Measurements from ENCODE around the gene TMEM184A.

The TMEM184A gene
- 0 to 0.35 (median 0.09) reads per million in 3 donors for total RNA-seq

DNA sequence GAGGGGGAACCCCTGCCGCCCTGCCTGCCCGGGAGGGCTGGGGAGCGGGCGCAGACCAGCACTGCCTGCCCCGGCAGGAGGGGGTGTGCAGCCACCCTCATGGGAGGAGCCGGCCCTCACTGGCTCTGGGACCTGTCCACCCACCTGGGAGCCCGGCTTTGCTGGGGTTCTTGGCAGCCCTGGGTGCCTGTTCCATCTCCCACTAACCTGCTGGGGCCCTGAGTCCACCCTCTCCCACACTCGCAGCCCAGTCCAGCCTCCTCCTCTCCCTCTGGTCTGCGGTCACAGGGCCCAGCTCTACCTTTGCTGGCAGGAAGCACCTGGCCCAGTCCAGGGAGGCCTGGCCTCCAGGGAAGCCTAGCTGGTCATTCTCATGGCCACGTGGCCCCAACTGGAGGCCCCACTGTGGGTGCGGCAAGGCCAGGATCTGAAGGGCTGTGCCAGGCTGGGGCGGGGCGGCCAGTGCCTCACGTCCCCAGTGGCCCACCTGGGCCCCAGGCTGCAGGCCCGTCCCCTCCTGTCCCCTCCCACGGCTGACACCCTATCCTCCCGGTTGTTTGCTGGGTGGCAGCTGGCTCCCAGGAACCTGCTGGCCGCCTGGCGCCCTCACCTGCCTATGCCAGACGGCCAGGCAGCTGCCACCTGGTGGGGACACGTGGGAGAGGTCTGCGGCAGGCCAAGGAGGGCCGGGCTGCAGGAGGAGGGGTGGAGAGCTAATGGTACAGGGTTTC lies at the start of gene TMEM184A:
Gene TMEM184A, minus strand, starts transcription at position 393 of the 731 bp plus-strand sequence. CDS start 721 bp downstream, outside the sequence.
- H3K27ac ChIP-seq (ENCODE audit: insufficient read depth, low read length, poor library complexity, severe bottlenecking): no peak within 1 kb of the TSS
- no peaks in the 10 kb centered on the region for H3K9me3 ChIP-seq (ENCODE audit: control insufficient read depth, low read length)
- no peaks in the 10 kb centered on the region for H3K4me1 ChIP-seq (ENCODE audit: control insufficient read depth, insufficient read depth, low read length, poor library complexity, severe bottlenecking)
- DNase-seq: no peak
- no peaks in the 10 kb centered on the region for H3K36me3 ChIP-seq (ENCODE audit: control insufficient read depth, insufficient read depth, low read length)
- no peak within 1 kb of the TSS for H3K4me3 ChIP-seq (ENCODE audit: insufficient read depth, low read depth, low read length, poor library complexity, severe bottlenecking)
- H3K27me3 ChIP-seq (replicated peaks; ENCODE audit: control insufficient read depth, insufficient read depth, low read length, poor library complexity, severe bottlenecking): no peaks in the 10 kb centered on the region

DNA sequence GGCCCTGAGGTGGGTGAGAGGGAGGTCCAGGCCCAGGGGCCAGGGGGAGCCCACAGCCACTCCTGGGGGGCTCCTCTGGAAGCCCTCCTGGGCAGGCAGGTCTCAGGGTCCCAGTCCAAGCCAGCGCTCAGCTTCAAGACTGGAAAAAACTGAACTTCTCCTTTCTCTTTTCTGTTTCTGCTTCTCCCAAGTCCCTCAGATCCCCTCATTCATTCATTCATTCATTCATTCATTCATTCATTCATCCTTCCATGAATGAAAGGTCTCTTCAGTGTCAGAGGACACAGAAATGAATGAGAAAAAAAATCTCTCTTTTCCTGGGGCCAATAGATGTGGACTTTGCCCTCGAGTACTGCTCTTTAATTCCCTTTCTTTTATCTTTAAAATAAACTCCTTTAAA lies 48.4 kb upstream of the TMEM184A start:
- Histone ChIP-seq H3K4me3 (ENCODE audit: insufficient read depth, low read depth, low read length, poor library complexity, severe bottlenecking) (no peak overlapping the region), H3K27me3 (replicated peaks; ENCODE audit: control insufficient read depth, insufficient read depth, low read length, poor library complexity, severe bottlenecking) (no peaks in the 10 kb centered on the region), H3K36me3 (ENCODE audit: control insufficient read depth, insufficient read depth, low read length) (no peaks in the 10 kb centered on the region), H3K9me3 (ENCODE audit: control insufficient read depth, low read length) (no peaks in the 10 kb centered on the region), H3K4me1 (ENCODE audit: control insufficient read depth, insufficient read depth, low read length, poor library complexity, severe bottlenecking) (no peaks in the 10 kb centered on the region), H3K27ac (ENCODE audit: insufficient read depth, low read length, poor library complexity, severe bottlenecking) (no peak overlapping the region)
- DNase-seq: no peak

DNA sequence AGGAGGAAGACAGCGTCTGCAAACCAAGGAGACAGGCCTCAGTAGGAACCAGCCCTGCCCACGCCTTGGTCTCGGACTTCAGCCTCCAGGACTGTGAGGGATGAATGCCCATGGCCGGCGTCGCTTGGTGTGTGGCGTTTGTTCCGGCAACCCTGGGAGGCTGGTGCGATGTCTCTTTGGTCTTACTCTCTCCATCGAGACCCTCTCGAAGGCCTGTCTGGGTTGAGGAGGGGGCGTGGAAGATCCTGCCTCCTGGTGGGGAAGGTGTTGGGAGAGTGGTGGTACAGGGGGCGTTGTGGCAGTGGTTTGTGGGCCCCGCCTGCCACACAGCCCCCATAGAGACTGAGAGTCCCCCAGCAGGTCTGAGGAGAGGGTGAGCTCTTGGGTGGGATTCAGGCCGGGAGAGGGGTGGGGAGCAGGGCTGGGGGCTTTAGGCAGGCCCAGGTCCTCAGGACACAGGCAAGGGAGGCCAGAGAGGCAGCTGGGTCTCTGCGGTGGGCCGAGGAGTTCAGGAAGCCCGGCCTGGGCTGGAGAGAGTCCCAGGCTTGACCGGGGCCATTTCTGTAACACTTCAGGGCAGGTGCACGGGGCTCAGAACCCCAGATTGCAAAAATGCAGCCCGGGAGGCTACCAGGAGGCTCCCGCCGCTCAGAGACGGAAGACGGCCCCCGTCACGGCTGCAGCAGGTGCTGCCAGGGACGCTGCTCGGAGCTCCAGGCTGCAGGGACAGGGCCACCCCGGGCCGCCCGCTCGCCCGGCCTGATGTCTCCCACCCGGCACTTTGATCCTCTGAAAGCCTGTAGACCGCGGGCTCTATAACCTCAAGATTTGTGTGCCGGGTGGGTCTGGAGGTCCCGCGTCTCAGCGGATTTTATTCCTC lies 47.6 kb upstream of the TMEM184A start:
- H3K27me3 ChIP-seq (replicated peaks; ENCODE audit: control insufficient read depth, insufficient read depth, low read length, poor library complexity, severe bottlenecking): no peaks in the 10 kb centered on the region
- H3K36me3 ChIP-seq (ENCODE audit: control insufficient read depth, insufficient read depth, low read length): no peaks in the 10 kb centered on the region
- no peak overlapping the region for H3K4me3 ChIP-seq (ENCODE audit: insufficient read depth, low read depth, low read length, poor library complexity, severe bottlenecking)
- H3K27ac ChIP-seq (ENCODE audit: insufficient read depth, low read length, poor library complexity, severe bottlenecking): no peak overlapping the region
- H3K9me3 ChIP-seq (ENCODE audit: control insufficient read depth, low read length): no peaks in the 10 kb centered on the region
- no peak for DNase-seq
- H3K4me1 ChIP-seq (ENCODE audit: control insufficient read depth, insufficient read depth, low read length, poor library complexity, severe bottlenecking): no peaks in the 10 kb centered on the region

DNA sequence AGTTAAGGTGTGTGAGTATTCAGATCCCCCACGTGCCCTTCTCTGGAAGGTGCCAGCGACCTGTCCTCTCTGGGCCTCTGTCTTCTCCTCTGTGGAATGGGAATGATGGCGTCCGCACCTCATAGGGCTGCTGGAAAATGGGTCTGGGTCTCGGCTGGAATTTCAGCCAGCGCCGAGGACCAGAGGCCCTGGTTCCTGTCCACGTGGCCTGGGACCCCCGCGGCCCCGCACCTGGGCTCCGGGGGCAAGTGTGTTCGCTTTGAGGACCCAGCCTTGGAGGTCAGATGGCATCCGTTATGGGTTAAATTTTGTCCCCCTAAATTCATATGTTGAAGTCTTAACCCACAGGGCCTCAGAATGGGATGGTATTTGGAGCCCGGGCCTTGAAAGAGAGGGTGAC lies 46.4 kb upstream of the TMEM184A start:
- H3K4me1 ChIP-seq (ENCODE audit: control insufficient read depth, insufficient read depth, low read length, poor library complexity, severe bottlenecking): no peaks in the 10 kb centered on the region
- no peaks in the 10 kb centered on the region for H3K9me3 ChIP-seq (ENCODE audit: control insufficient read depth, low read length)
- no peaks in the 10 kb centered on the region for H3K27me3 ChIP-seq (replicated peaks; ENCODE audit: control insufficient read depth, insufficient read depth, low read length, poor library complexity, severe bottlenecking)
- no peak overlapping the region for H3K27ac ChIP-seq (ENCODE audit: insufficient read depth, low read length, poor library complexity, severe bottlenecking)
- H3K4me3 ChIP-seq (ENCODE audit: insufficient read depth, low read depth, low read length, poor library complexity, severe bottlenecking): no peak overlapping the region
- H3K36me3 ChIP-seq (ENCODE audit: control insufficient read depth, insufficient read depth, low read length): no peaks in the 10 kb centered on the region
- no peak for DNase-seq

DNA sequence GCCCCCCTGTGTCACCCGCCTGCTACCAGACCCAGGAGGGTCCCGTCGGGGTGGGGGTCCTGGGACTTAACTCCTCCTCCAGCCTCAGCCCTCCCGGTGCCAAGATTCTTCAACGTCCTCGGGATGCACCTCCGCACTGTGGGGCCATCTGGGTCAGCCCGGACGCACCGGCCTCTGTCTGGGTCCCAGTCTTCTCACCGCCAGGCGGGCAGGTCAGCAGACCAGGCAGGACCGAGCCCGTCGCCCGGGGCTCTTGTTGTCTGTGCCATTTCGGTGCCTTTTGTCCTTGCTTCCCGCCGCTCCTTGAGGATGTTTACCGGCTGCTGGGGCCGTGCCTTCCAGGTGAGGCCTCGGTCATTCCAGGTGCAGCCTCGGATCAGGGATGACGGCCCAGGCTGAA lies 46.0 kb upstream of the TMEM184A start:
- Histone ChIP-seq H3K36me3 (ENCODE audit: control insufficient read depth, insufficient read depth, low read length) (no peaks in the 10 kb centered on the region), H3K27ac (ENCODE audit: insufficient read depth, low read length, poor library complexity, severe bottlenecking) (no peak overlapping the region), H3K27me3 (replicated peaks; ENCODE audit: control insufficient read depth, insufficient read depth, low read length, poor library complexity, severe bottlenecking) (no peaks in the 10 kb centered on the region), H3K4me3 (ENCODE audit: insufficient read depth, low read depth, low read length, poor library complexity, severe bottlenecking) (no peak overlapping the region), H3K9me3 (ENCODE audit: control insufficient read depth, low read length) (no peaks in the 10 kb centered on the region), H3K4me1 (ENCODE audit: control insufficient read depth, insufficient read depth, low read length, poor library complexity, severe bottlenecking) (no peaks in the 10 kb centered on the region)
- DNase-seq: no peak

DNA sequence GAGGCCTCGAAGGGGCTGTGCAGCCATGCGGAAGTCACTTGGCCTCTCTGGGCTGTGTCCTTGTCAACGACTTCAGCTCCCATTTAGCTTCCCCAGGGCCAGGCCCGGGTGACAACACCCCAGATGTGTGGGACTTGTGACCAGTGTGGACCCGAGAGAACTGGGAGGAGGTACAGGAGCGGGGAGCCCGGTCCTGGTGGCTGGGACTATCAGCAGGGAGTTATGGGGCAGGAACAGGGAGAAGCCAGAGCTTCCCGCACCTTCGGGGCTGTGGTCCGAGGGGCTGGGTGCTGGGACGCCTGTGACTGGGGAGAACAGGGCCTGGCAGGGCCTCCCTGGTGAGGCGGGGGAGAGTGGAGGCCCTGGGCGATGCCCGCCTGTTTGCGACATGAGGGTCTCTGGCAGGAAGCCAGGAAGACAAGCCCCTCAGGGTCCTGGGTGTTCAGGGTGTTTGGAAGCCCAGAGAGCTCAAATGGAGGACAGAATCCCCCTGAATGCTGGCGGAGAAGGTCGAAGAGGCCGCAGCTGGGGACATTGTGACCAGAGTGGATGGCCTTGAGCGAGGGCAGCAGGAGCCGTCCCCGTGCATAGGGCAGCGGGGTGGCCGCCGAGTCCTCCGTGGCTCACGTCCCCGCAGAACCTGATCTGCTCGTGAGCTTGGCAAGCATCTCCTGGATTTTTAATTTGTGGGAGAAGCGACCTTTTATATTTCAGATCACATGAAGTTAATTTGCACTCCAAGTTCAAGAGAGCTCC lies 43.8 kb upstream of the TMEM184A start:
- Histone ChIP-seq H3K27ac (ENCODE audit: insufficient read depth, low read length, poor library complexity, severe bottlenecking) (no peak overlapping the region), H3K9me3 (ENCODE audit: control insufficient read depth, low read length) (no peaks in the 10 kb centered on the region), H3K4me3 (ENCODE audit: insufficient read depth, low read depth, low read length, poor library complexity, severe bottlenecking) (no peak overlapping the region), H3K4me1 (ENCODE audit: control insufficient read depth, insufficient read depth, low read length, poor library complexity, severe bottlenecking) (no peaks in the 10 kb centered on the region), H3K27me3 (replicated peaks; ENCODE audit: control insufficient read depth, insufficient read depth, low read length, poor library complexity, severe bottlenecking) (no peaks in the 10 kb centered on the region), H3K36me3 (ENCODE audit: control insufficient read depth, insufficient read depth, low read length) (no peaks in the 10 kb centered on the region)
- DNase-seq: no peak

DNA sequence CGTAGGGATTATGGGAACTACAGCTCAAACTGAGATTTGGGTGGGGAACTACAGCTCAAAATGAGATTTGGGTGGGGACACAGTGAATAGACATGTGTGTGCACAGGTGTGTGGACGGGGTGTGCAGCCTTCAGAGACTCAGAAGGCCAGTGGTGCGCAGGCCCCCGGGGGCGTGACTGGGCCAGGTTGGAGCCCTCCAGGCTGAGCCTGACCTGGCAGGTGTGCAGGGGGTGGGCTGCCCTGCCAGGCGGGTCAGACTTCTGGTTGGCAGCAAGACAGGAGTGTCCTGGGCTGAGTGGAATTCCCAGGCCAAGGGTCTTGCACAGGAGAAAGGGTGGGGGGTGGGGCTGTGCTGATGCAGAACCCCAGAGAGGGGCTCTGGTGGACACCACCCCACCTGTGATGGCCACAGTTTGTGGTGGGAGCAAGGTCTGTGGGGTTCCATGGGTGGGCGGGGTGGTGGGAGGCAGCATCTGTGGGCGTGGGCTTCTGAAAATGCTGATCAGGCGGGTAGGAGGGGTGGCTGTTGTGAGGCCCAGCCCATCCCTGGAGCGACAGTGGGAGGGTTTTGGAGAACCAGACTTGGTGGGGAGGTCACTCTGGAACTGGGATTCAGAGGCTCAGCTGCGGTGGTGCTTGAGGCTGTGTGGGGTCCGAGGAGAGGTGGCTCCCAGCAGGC lies 43.1 kb upstream of the TMEM184A start:
- H3K36me3 ChIP-seq (ENCODE audit: control insufficient read depth, insufficient read depth, low read length): no peaks in the 10 kb centered on the region
- DNase-seq: no peak

DNA sequence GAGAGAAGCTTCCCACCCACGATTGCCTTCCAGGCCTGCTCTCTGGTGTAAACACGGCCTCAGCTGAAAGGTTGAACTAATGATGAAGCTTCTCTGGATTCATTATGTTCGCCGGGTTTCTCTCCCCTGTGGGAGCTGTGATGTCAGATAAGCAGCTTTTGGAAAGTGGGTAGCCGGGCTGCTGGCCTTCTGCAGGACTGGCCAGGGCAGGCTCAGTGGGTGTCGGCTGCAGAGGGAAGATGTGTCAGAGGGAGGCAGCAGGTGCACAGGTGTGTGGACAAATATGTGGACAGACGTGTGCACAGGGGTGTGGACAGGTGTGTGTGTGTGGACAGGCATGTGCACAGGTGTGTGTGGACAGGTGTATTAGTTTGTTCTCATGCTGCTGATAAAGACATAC lies 42.3 kb upstream of the TMEM184A start:
- H3K9me3 ChIP-seq (ENCODE audit: control insufficient read depth, low read length): no peaks in the 10 kb centered on the region
- no peak overlapping the region for H3K4me3 ChIP-seq (ENCODE audit: insufficient read depth, low read depth, low read length, poor library complexity, severe bottlenecking)
- H3K36me3 ChIP-seq (ENCODE audit: control insufficient read depth, insufficient read depth, low read length): no peaks in the 10 kb centered on the region
- no peak overlapping the region for H3K27ac ChIP-seq (ENCODE audit: insufficient read depth, low read length, poor library complexity, severe bottlenecking)
- H3K4me1 ChIP-seq (ENCODE audit: control insufficient read depth, insufficient read depth, low read length, poor library complexity, severe bottlenecking): no peaks in the 10 kb centered on the region
- no peaks in the 10 kb centered on the region for H3K27me3 ChIP-seq (replicated peaks; ENCODE audit: control insufficient read depth, insufficient read depth, low read length, poor library complexity, severe bottlenecking)
- DNase-seq: no peak

More for the DNA sequence above, 43.1 kb upstream of the TMEM184A start:
- Histone ChIP-seq H3K27me3 (replicated peaks; ENCODE audit: control insufficient read depth, insufficient read depth, low read length, poor library complexity, severe bottlenecking) (no peaks in the 10 kb centered on the region), H3K9me3 (ENCODE audit: control insufficient read depth, low read length) (no peaks in the 10 kb centered on the region), H3K4me1 (ENCODE audit: control insufficient read depth, insufficient read depth, low read length, poor library complexity, severe bottlenecking) (no peaks in the 10 kb centered on the region), H3K4me3 (ENCODE audit: insufficient read depth, low read depth, low read length, poor library complexity, severe bottlenecking) (no peak overlapping the region), H3K27ac (ENCODE audit: insufficient read depth, low read length, poor library complexity, severe bottlenecking) (no peak overlapping the region)

DNA sequence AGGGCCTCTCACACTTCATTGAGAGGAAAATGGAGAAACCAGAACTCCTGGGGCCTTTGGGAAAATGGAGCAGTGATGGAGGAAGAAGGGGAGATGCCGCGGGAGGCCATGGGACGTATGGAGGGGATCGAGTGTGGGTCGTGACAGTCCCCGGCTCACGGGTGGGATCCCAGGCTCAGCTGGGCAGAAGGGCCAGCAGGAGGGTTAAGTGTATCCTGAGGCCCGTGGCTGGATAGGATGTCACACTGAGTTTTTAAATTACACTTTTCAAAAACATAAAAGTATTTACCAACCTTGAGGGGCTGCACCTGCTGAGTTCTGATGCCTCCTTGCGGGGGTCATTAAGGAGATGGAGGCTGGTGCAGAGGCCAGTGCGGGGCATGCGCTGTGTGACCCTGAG lies 41.8 kb upstream of the TMEM184A start:
- H3K4me1 ChIP-seq (ENCODE audit: control insufficient read depth, insufficient read depth, low read length, poor library complexity, severe bottlenecking): peaks cover 1% of the 10 kb centered on the region
- no peaks in the 10 kb centered on the region for H3K9me3 ChIP-seq (ENCODE audit: control insufficient read depth, low read length)
- no peak for DNase-seq
- H3K4me3 ChIP-seq (ENCODE audit: insufficient read depth, low read depth, low read length, poor library complexity, severe bottlenecking): no peak overlapping the region
- peaks cover under 1% of the 10 kb centered on the region for H3K27me3 ChIP-seq (replicated peaks; ENCODE audit: control insufficient read depth, insufficient read depth, low read length, poor library complexity, severe bottlenecking)
- H3K27ac ChIP-seq (ENCODE audit: insufficient read depth, low read length, poor library complexity, severe bottlenecking): no peak overlapping the region
- no peaks in the 10 kb centered on the region for H3K36me3 ChIP-seq (ENCODE audit: control insufficient read depth, insufficient read depth, low read length)
